ENCODE measurements around the gene DNAJC17. TPM values are rescaled to one million over a fixed set of nuclear protein-coding genes. Genes with fewer than 3 reads are reported as not detected.

DNAJC17 gene
- total and polyA plus RNA-seq, 2 experiments from 2014 or later = 36.5 to 53.9 TPM

DNA sequence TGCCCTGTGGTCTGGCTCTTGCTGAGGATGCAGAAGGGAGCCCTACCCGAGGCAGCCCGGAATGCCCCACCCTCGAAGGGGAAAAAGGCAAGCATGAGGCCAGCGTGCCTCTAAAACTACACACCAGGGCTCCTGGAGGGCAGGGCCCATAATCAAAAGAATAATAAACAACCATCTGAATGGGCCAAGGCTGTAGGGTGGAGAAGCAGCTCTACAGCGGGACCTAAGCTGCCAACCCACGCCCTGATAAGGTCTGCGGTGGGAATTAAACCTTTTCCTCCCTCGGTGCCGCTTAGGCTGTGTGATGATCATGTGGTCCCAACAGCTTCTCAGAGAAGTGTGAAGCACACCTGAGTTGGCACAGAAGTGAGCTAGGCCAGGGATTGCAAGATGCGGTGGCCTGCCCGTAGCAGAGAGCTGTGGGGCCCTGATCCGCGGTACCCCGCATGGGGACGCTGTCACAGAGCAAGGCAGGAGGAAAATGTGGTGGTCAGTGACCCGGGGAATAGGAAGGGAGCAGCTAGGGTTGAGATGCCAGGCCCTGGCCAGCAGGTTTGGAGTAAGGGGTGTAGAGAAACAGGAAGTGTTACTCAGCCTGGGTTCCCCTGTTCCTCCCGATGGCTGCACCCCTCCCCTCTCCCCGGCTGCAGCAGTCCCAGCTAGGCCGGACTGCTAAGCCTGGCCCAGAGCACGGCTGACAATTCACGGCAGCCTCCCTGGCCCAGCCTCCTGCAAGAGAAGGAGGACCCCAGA, 38.6 kb downstream of the DNAJC17 start:
- H3K9me2 ChIP-seq (replicated peaks; ENCODE audit: insufficient read depth) = no peaks in the 10 kb centered on the region
- no peaks in the 10 kb centered on the region for H3K36me3 ChIP-seq (replicated peaks; ENCODE audit: insufficient read depth, low read depth)
- TF ChIP-seq EZH2 (IDR thresholded peaks at IDR 0.05; ENCODE audit: borderline replicate concordance) (no peak), EZH2phosphoT487 (IDR thresholded peaks at IDR 0.05; ENCODE audit: low read depth, severe bottlenecking, unreplicated experiment) (no peak)
- TF ChIP-seq, protein P1, sequence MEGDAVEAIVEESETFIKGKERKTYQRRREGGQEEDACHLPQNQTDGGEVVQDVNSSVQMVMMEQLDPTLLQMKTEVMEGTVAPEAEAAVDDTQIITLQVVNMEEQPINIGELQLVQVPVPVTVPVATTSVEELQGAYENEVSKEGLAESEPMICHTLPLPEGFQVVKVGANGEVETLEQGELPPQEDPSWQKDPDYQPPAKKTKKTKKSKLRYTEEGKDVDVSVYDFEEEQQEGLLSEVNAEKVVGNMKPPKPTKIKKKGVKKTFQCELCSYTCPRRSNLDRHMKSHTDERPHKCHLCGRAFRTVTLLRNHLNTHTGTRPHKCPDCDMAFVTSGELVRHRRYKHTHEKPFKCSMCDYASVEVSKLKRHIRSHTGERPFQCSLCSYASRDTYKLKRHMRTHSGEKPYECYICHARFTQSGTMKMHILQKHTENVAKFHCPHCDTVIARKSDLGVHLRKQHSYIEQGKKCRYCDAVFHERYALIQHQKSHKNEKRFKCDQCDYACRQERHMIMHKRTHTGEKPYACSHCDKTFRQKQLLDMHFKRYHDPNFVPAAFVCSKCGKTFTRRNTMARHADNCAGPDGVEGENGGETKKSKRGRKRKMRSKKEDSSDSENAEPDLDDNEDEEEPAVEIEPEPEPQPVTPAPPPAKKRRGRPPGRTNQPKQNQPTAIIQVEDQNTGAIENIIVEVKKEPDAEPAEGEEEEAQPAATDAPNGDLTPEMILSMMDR (IDR thresholded peaks at IDR 0.05; ENCODE audit: poor library complexity) = no peak
- H3K4me2 ChIP-seq = no peak overlapping the region
- H3K27me3 ChIP-seq = no peaks in the 10 kb centered on the region
- DNase-seq (ENCODE audit: low spot score) = no peak
- H3K79me2 ChIP-seq = no peaks in the 10 kb centered on the region
- 93% methylated on average over 21 of the region's 21 CpGs for WGBS (ENCODE audit: low lambda C conversion rate, missing lambda C conversion rate)
- no peaks in the 10 kb centered on the region for H3K9me3 ChIP-seq (ENCODE audit: low read depth)
- no peaks in the 10 kb centered on the region for H4K20me1 ChIP-seq (ENCODE audit: insufficient read depth, poor library complexity, severe bottlenecking)
- H2AFZ ChIP-seq = no peak overlapping the region
- peaks cover 32% of the 10 kb centered on the region for H3K4me1 ChIP-seq (ENCODE audit: insufficient read depth)
- peak overlapping the region; percentile 75 for H3K27ac ChIP-seq
- H3K4me3 ChIP-seq = no peak overlapping the region

DNA sequence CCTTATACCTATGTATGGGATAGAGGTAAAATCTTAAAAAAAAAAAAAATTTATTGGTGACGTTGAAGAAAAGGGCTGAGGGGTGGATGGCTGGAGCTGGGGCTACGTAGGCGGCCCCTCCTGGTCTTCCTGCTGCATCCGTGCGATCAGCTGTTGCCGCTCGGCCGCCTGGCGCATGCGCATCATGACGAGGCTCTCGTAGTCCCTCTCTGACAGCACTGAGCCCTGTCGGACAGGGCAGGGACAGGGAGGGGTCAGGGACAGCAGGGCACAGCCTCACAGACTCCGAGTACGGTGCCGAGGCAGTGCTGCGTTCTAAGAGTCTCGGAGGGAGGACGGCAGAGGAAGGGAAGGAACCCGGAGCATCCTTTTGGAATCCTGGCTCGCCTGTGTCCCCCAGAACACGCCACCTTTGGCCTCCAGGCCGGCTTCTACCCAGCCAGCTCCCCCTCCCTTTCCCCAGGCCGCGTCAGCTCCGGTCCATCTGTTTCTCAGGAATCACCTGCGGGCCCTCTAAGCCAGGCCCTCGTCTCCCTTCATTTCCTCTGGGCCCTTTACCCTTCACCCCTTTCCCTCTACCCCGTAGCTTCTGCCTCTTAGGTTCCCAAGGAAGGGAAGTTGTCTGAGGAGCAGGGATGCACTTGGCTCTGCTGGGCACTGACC, 39.3 kb downstream of the DNAJC17 start:
- H2AFZ ChIP-seq = no peak overlapping the region
- no peaks in the 10 kb centered on the region for H4K20me1 ChIP-seq (ENCODE audit: insufficient read depth, poor library complexity, severe bottlenecking)
- peaks cover 37% of the 10 kb centered on the region for H3K4me1 ChIP-seq (ENCODE audit: insufficient read depth)
- no peak overlapping the region for H3K4me2 ChIP-seq
- no peak for DNase-seq (ENCODE audit: low spot score)
- H3K79me2 ChIP-seq = no peaks in the 10 kb centered on the region
- H3K27me3 ChIP-seq = no peaks in the 10 kb centered on the region
- no peak for TF ChIP-seq EZH2 (IDR thresholded peaks at IDR 0.05; ENCODE audit: borderline replicate concordance)
- no peak for TF ChIP-seq EZH2phosphoT487 (IDR thresholded peaks at IDR 0.05; ENCODE audit: low read depth, severe bottlenecking, unreplicated experiment)
- H3K27ac ChIP-seq = no peak overlapping the region
- H3K4me3 ChIP-seq = no peak overlapping the region
- H3K9me2 ChIP-seq (replicated peaks; ENCODE audit: insufficient read depth) = no peaks in the 10 kb centered on the region
- H3K36me3 ChIP-seq (replicated peaks; ENCODE audit: insufficient read depth, low read depth) = no peaks in the 10 kb centered on the region
- 97% methylated on average over 26 of the region's 29 CpGs for WGBS (ENCODE audit: low lambda C conversion rate, missing lambda C conversion rate)
- no peaks in the 10 kb centered on the region for H3K9me3 ChIP-seq (ENCODE audit: low read depth)

DNA sequence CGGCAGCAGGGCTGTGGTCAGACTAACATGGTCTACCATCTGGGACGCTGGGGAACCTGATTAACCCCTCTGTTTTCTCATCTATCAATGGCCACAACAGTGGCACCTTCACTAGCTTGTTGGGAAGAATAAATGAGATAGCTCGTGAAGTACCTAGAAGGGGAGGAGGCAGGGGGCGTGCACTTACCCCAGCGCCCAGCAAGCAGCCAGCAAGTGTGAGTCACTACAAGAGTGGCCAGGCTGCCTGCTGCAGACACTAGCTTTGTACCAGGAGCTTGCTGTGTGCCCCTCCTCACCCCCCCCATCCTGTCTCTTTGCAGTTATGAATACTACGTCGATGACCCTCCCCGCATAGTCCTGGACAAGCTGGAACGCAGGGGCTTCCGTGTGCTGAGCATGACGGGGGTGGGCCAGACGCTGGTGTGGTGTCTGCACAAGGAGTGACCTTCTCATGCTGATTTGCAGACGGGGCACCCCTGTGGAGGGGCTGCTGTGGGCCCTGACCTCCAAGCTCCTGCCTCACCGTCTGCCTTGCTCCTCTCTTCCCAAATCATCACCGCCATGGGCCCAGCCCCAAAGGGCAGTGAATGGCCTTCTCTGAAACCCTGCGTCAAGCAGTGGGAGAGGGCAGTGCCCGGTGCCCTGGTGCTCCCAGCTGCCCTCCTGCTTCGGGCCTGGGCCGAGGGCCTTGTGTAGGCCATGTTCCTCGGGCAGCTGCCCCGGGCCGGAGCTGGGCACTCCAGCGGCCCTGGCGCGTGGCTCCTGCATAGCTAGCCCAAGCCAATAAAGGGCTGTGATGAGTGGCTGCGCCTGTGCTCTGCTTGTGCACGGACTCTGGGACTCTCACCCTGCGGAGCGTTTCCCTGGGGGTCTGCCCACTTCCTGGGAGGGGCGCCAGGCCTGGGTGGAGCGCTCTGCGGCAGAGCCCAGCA, 40.1 kb downstream of the DNAJC17 start:
- TF ChIP-seq, protein P1 (IDR thresholded peaks at IDR 0.05; ENCODE audit: poor library complexity) = no peak
- Histone ChIP-seq H3K27me3 (no peaks in the 10 kb centered on the region), H3K9me2 (replicated peaks; ENCODE audit: insufficient read depth) (no peaks in the 10 kb centered on the region), H3K4me3 (no peak overlapping the region), H3K9me3 (ENCODE audit: low read depth) (no peaks in the 10 kb centered on the region), H3K4me2 (no peak overlapping the region), H3K36me3 (replicated peaks; ENCODE audit: insufficient read depth, low read depth) (no peaks in the 10 kb centered on the region), H3K79me2 (no peaks in the 10 kb centered on the region), H3K27ac (no peak overlapping the region), H3K4me1 (ENCODE audit: insufficient read depth) (peaks cover 43% of the 10 kb centered on the region), H4K20me1 (ENCODE audit: insufficient read depth, poor library complexity, severe bottlenecking) (no peaks in the 10 kb centered on the region), H2AFZ (no peak overlapping the region)
- DNase-seq (ENCODE audit: low spot score) = no peak
- WGBS (ENCODE audit: low lambda C conversion rate, missing lambda C conversion rate) = 95% methylated on average over 32 of the region's 32 CpGs

Data from hepatocyte (in vitro differentiated cells).